ENCODE data around the gene TLR6. TPM values are rescaled to one million over a fixed set of nuclear protein-coding genes. Genes with fewer than 3 reads are reported as not detected.

The TLR6 gene
- total RNA-seq, 1 experiment from 2014 or later = 4.8 TPM

DNA sequence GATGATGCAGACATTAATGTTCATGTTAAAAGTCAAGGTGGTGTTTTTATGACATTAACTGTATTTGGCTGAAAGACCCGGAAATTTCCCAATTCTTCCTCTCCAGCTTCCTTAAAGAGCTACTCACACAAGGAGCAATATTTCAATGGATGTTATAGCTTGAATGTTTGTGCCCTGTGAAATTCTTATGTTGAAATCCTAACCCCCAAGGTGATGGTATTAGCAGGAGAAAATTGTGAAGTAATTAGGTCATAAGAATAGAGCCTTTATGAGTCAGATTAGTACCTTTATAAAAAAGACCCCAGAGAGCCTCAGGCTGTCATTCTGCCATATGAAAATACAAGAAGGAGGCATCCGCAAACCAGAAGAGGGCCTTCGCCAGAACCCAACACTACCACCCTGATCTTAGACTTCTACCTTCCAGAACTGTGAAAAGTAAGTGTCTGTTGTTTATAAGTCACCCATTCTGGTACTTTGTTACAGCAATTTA, 55.6 kb downstream of the TLR6 start (continued):
- no peak for TF ChIP-seq TCF7L2 (IDR thresholded peaks at IDR 0.05; ENCODE audit: borderline replicate concordance, extremely low read depth, insufficient read depth, insufficient read length)
- no peak for TF ChIP-seq SP1 (IDR thresholded peaks at IDR 0.05; ENCODE audit: low read depth)
- TF ChIP-seq SRF (IDR thresholded peaks at IDR 0.05; ENCODE audit: low read depth) = no peak
- no peak for TF ChIP-seq MAX (IDR thresholded peaks at IDR 0.05)

DNA sequence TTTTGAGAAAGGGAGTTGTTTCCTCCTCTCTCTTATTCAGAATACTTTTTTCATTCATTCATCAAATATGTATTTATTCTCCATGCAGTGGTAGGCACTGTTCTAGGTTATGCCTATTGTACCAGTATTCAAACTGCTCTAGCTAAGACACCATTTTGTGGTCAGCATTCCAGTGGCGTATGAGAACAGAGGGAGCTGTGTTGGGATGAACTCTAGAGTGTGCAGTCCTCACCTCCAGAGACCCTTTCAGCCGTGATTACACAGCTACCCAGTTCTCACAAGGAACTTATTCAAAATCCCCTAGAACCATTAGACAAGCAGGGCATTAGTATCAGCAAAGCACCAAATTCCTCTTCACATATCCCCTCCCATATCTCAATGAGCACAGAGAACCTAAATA, 56.3 kb downstream of the TLR6 start:
- Histone ChIP-seq H3K4me1 (ENCODE audit: control insufficient read depth in 1 of 2, insufficient read depth in 2 of 2, low read length in 2 of 2) (no peaks in the 10 kb centered on the region; a peak in 1 of 4 replicates), H3K9me3 (ENCODE audit: control insufficient read depth in 1 of 2, insufficient read depth in 1 of 2, low read depth in 1 of 2, low read length in 2 of 2) (no peaks in the 10 kb centered on the region), H2AFZ (ENCODE audit: low read depth, low read length, poor library complexity, severe bottlenecking) (no peak overlapping the region), H3K36me3 (ENCODE audit: control insufficient read depth in 1 of 2, insufficient read depth in 2 of 2, low read length in 2 of 2) (no peaks in the 10 kb centered on the region), H3K27ac (ENCODE audit: low read depth, low read length) (no peak overlapping the region), H3K4me2 (ENCODE audit: low read length) (no peak overlapping the region), H3K27me3 (ENCODE audit: insufficient read depth, low read length) (no peaks in the 10 kb centered on the region), H3K9me2 (ENCODE audit: insufficient read depth) (no peaks in the 10 kb centered on the region), H3K79me2 (ENCODE audit: insufficient read depth, low read length) (no peaks in the 10 kb centered on the region), H4K20me1 (ENCODE audit: insufficient read depth) (no peaks in the 10 kb centered on the region), H3K9ac (ENCODE audit: low read length) (no peak overlapping the region), H3K4me3 (replicated peaks in 1 of 2; ENCODE audit: low read depth in 1 of 2, low read length in 2 of 2) (no peak overlapping the region)
- RAD21 ChIA-PET (ENCODE audit: low non-redundant PET in 1 of 2, low total read pairs in 2 of 2, uncharacterized antibody in 2 of 2, unreplicated experiment in 2 of 2) = no interaction called here
- DNase-seq (ENCODE audit: low read depth, low spot score) = no peak
- intact Hi-C loops (cut with micrococcal nuclease) = no loop called here
- ATAC-seq = no peak
- CTCF ChIA-PET = no interaction called here
- no TSS peak for BruUV-seq (replicated peaks)
- POLR2A ChIA-PET = no interaction called here
- no peak for TF ChIP-seq POLR2AphosphoS5 (IDR thresholded peaks at IDR 0.05; ENCODE audit: low read depth, low read length)
- TF ChIP-seq, protein P1, sequence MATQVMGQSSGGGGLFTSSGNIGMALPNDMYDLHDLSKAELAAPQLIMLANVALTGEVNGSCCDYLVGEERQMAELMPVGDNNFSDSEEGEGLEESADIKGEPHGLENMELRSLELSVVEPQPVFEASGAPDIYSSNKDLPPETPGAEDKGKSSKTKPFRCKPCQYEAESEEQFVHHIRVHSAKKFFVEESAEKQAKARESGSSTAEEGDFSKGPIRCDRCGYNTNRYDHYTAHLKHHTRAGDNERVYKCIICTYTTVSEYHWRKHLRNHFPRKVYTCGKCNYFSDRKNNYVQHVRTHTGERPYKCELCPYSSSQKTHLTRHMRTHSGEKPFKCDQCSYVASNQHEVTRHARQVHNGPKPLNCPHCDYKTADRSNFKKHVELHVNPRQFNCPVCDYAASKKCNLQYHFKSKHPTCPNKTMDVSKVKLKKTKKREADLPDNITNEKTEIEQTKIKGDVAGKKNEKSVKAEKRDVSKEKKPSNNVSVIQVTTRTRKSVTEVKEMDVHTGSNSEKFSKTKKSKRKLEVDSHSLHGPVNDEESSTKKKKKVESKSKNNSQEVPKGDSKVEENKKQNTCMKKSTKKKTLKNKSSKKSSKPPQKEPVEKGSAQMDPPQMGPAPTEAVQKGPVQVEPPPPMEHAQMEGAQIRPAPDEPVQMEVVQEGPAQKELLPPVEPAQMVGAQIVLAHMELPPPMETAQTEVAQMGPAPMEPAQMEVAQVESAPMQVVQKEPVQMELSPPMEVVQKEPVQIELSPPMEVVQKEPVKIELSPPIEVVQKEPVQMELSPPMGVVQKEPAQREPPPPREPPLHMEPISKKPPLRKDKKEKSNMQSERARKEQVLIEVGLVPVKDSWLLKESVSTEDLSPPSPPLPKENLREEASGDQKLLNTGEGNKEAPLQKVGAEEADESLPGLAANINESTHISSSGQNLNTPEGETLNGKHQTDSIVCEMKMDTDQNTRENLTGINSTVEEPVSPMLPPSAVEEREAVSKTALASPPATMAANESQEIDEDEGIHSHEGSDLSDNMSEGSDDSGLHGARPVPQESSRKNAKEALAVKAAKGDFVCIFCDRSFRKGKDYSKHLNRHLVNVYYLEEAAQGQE (IDR thresholded peaks at IDR 0.05; ENCODE audit: low read depth) = no peak
- TF ChIP-seq EZH2 (IDR thresholded peaks at IDR 0.05) = no peak
- TF ChIP-seq YY1 (IDR thresholded peaks at IDR 0.05; ENCODE audit: extremely low read depth, insufficient replicate concordance, low read depth, low read length) = no peak
- TF ChIP-seq CBX3 (IDR thresholded peaks at IDR 0.05; ENCODE audit: low read depth) = no peak
- no peak for TF ChIP-seq ZNF274 (IDR thresholded peaks at IDR 0.05; ENCODE audit: low read depth, low read length)
- TF ChIP-seq JUND (IDR thresholded peaks at IDR 0.05) = no peak
- TF ChIP-seq MAX (IDR thresholded peaks at IDR 0.05) = no peak
- TF ChIP-seq, protein P2, sequence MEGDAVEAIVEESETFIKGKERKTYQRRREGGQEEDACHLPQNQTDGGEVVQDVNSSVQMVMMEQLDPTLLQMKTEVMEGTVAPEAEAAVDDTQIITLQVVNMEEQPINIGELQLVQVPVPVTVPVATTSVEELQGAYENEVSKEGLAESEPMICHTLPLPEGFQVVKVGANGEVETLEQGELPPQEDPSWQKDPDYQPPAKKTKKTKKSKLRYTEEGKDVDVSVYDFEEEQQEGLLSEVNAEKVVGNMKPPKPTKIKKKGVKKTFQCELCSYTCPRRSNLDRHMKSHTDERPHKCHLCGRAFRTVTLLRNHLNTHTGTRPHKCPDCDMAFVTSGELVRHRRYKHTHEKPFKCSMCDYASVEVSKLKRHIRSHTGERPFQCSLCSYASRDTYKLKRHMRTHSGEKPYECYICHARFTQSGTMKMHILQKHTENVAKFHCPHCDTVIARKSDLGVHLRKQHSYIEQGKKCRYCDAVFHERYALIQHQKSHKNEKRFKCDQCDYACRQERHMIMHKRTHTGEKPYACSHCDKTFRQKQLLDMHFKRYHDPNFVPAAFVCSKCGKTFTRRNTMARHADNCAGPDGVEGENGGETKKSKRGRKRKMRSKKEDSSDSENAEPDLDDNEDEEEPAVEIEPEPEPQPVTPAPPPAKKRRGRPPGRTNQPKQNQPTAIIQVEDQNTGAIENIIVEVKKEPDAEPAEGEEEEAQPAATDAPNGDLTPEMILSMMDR (IDR thresholded peaks at IDR 0.05 in 2 of 3, conservative IDR thresholded peaks at IDR 0.05 in 1 of 3; ENCODE audit: borderline replicate concordance in 1 of 3, insufficient read depth in 1 of 3, low read depth in 2 of 3, low read length in 2 of 3) = no peak
- TF ChIP-seq FOSL1 (IDR thresholded peaks at IDR 0.05; ENCODE audit: low read depth) = no peak
- TF ChIP-seq SRF (IDR thresholded peaks at IDR 0.05; ENCODE audit: low read depth) = no peak
- no peak for TF ChIP-seq CEBPB (IDR thresholded peaks at IDR 0.05; ENCODE audit: low read depth)
